ENCODE results near the gene AHCTF1. TPM values are rescaled to one million over a fixed set of nuclear protein-coding genes. Genes with fewer than 3 reads are reported as not detected.

AHCTF1 gene
- total and polyA plus RNA-seq, 2 experiments from 2014 or later: 21.7 to 49.8 TPM

DNA sequence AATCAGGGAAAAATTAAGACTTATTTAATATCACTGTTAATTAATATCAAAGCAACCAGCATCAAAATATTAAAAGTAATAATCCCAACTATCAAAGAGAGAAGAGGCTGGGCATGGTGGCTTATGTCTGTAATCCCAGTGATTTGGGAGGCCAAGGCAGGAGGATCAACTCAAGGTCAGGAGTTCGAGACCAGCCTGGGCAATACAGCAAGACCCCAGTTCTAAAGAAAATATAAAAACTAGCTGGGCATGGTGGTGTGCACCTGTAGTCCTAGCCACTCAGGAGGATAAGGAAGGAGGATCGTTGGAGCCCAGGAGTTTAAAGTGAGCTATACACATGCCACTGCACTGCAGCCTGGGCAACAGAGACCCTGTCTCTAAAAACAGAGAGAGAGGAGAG, 43.2 kb downstream of the AHCTF1 start:
- Mint-ChIP-seq H3K36me3 (ENCODE audit: low read depth) (peaks cover 71% of the 10 kb centered on the region), H3K4me1 (no peaks in the 10 kb centered on the region), H3K27me3 (ENCODE audit: insufficient read depth, low read depth, poor library complexity) (no peaks in the 10 kb centered on the region), H3K9me3 (no peaks in the 10 kb centered on the region), H3K4me3 (no peak overlapping the region), H3K27ac (no peak overlapping the region)
- Histone ChIP-seq H3K27ac (ENCODE audit: low read depth) (no peak overlapping the region), H3K4me3 (no peak overlapping the region), H3K4me1 (ENCODE audit: insufficient read depth) (no peaks in the 10 kb centered on the region), H3F3A (replicated peaks; ENCODE audit: low read depth) (no peaks in the 10 kb centered on the region), H3K79me2 (replicated peaks; ENCODE audit: insufficient read depth) (no peaks in the 10 kb centered on the region), H3K9me2 (ENCODE audit: insufficient read depth) (no peaks in the 10 kb centered on the region), H3K36me3 (ENCODE audit: insufficient read depth) (peaks cover 55% of the 10 kb centered on the region), H4K20me1 (replicated peaks; ENCODE audit: insufficient read depth) (peaks cover 7% of the 10 kb centered on the region; the same call in 1 of the 2 replicates), H3K27me3 (ENCODE audit: insufficient read depth) (no peaks in the 10 kb centered on the region), H2AFZ (no peak overlapping the region), H3K4me2 (no peak overlapping the region)
- ATAC-seq (no peak), DNase-seq (ENCODE audit: low spot score) (no peak)
- no peak for TF ChIP-seq NANOG (IDR thresholded peaks at IDR 0.05; ENCODE audit: borderline replicate concordance)
- no peak for TF ChIP-seq JUNB (IDR thresholded peaks at IDR 0.05; ENCODE audit: unreplicated experiment)
- TF ChIP-seq, protein P1, sequence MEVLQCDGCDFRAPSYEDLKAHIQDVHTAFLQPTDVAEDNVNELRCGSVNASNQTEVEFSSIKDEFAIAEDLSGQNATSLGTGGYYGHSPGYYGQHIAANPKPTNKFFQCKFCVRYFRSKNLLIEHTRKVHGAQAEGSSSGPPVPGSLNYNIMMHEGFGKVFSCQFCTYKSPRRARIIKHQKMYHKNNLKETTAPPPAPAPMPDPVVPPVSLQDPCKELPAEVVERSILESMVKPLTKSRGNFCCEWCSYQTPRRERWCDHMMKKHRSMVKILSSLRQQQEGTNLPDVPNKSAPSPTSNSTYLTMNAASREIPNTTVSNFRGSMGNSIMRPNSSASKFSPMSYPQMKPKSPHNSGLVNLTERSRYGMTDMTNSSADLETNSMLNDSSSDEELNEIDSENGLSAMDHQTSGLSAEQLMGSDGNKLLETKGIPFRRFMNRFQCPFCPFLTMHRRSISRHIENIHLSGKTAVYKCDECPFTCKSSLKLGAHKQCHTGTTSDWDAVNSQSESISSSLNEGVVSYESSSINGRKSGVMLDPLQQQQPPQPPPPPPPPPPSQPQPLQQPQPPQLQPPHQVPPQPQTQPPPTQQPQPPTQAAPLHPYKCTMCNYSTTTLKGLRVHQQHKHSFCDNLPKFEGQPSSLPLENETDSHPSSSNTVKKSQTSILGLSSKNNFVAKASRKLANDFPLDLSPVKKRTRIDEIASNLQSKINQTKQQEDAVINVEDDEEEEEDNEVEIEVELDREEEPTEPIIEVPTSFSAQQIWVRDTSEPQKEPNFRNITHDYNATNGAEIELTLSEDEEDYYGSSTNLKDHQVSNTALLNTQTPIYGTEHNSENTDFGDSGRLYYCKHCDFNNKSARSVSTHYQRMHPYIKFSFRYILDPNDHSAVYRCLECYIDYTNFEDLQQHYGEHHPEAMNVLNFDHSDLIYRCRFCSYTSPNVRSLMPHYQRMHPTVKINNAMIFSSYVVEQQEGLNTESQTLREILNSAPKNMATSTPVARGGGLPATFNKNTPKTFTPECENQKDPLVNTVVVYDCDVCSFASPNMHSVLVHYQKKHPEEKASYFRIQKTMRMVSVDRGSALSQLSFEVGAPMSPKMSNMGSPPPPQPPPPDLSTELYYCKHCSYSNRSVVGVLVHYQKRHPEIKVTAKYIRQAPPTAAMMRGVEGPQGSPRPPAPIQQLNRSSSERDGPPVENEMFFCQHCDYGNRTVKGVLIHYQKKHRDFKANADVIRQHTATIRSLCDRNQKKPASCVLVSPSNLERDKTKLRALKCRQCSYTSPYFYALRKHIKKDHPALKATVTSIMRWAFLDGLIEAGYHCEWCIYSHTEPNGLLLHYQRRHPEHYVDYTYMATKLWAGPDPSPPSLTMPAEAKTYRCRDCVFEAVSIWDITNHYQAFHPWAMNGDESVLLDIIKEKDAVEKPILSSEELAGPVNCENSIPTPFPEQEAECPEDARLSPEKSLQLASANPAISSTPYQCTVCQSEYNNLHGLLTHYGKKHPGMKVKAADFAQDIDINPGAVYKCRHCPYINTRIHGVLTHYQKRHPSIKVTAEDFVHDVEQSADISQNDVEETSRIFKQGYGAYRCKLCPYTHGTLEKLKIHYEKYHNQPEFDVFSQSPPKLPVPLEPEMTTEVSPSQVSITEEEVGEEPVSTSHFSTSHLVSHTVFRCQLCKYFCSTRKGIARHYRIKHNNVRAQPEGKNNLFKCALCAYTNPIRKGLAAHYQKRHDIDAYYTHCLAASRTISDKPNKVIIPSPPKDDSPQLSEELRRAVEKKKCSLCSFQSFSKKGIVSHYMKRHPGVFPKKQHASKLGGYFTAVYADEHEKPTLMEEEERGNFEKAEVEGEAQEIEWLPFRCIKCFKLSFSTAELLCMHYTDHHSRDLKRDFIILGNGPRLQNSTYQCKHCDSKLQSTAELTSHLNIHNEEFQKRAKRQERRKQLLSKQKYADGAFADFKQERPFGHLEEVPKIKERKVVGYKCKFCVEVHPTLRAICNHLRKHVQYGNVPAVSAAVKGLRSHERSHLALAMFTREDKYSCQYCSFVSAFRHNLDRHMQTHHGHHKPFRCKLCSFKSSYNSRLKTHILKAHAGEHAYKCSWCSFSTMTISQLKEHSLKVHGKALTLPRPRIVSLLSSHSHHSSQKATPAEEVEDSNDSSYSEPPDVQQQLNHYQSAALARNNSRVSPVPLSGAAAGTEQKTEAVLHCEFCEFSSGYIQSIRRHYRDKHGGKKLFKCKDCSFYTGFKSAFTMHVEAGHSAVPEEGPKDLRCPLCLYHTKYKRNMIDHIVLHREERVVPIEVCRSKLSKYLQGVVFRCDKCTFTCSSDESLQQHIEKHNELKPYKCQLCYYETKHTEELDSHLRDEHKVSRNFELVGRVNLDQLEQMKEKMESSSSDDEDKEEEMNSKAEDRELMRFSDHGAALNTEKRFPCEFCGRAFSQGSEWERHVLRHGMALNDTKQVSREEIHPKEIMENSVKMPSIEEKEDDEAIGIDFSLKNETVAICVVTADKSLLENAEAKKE (CRISPR knock-in tag; IDR thresholded peaks at IDR 0.05): no peak
- TF ChIP-seq, protein P2, sequence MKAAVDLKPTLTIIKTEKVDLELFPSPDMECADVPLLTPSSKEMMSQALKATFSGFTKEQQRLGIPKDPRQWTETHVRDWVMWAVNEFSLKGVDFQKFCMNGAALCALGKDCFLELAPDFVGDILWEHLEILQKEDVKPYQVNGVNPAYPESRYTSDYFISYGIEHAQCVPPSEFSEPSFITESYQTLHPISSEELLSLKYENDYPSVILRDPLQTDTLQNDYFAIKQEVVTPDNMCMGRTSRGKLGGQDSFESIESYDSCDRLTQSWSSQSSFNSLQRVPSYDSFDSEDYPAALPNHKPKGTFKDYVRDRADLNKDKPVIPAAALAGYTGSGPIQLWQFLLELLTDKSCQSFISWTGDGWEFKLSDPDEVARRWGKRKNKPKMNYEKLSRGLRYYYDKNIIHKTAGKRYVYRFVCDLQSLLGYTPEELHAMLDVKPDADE (IDR thresholded peaks at IDR 0.05): no peak
- TF ChIP-seq EZH2 (IDR thresholded peaks at IDR 0.05; ENCODE audit: low read depth, unreplicated experiment): no peak
- TF ChIP-seq, protein P3, sequence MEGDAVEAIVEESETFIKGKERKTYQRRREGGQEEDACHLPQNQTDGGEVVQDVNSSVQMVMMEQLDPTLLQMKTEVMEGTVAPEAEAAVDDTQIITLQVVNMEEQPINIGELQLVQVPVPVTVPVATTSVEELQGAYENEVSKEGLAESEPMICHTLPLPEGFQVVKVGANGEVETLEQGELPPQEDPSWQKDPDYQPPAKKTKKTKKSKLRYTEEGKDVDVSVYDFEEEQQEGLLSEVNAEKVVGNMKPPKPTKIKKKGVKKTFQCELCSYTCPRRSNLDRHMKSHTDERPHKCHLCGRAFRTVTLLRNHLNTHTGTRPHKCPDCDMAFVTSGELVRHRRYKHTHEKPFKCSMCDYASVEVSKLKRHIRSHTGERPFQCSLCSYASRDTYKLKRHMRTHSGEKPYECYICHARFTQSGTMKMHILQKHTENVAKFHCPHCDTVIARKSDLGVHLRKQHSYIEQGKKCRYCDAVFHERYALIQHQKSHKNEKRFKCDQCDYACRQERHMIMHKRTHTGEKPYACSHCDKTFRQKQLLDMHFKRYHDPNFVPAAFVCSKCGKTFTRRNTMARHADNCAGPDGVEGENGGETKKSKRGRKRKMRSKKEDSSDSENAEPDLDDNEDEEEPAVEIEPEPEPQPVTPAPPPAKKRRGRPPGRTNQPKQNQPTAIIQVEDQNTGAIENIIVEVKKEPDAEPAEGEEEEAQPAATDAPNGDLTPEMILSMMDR (conservative IDR thresholded peaks at IDR 0.05; ENCODE audit: low read depth in 2 of 2): no peak
- no peak for TF ChIP-seq POLR2AphosphoS5 (IDR thresholded peaks at IDR 0.05; ENCODE audit: low read depth)
- no peak for TF ChIP-seq ZNF114 (CRISPR knock-in tag; IDR thresholded peaks at IDR 0.05)
- TF ChIP-seq, protein P4, sequence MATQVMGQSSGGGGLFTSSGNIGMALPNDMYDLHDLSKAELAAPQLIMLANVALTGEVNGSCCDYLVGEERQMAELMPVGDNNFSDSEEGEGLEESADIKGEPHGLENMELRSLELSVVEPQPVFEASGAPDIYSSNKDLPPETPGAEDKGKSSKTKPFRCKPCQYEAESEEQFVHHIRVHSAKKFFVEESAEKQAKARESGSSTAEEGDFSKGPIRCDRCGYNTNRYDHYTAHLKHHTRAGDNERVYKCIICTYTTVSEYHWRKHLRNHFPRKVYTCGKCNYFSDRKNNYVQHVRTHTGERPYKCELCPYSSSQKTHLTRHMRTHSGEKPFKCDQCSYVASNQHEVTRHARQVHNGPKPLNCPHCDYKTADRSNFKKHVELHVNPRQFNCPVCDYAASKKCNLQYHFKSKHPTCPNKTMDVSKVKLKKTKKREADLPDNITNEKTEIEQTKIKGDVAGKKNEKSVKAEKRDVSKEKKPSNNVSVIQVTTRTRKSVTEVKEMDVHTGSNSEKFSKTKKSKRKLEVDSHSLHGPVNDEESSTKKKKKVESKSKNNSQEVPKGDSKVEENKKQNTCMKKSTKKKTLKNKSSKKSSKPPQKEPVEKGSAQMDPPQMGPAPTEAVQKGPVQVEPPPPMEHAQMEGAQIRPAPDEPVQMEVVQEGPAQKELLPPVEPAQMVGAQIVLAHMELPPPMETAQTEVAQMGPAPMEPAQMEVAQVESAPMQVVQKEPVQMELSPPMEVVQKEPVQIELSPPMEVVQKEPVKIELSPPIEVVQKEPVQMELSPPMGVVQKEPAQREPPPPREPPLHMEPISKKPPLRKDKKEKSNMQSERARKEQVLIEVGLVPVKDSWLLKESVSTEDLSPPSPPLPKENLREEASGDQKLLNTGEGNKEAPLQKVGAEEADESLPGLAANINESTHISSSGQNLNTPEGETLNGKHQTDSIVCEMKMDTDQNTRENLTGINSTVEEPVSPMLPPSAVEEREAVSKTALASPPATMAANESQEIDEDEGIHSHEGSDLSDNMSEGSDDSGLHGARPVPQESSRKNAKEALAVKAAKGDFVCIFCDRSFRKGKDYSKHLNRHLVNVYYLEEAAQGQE (IDR thresholded peaks at IDR 0.05; ENCODE audit: unreplicated experiment): no peak
- TF ChIP-seq EZH2phosphoT487 (IDR thresholded peaks at IDR 0.05; ENCODE audit: unreplicated experiment): no peak
- no peak for TF ChIP-seq ZNF331 (CRISPR knock-in tag; IDR thresholded peaks at IDR 0.05; ENCODE audit: low read depth)
- no peak for TF ChIP-seq CREB1 (CRISPR knock-in tag; IDR thresholded peaks at IDR 0.05; ENCODE audit: low read depth)
- no peak for TF ChIP-seq STAT1 (IDR thresholded peaks at IDR 0.05; ENCODE audit: unreplicated experiment)

Measured in GM23338 (cell line).